ENCODE measurements around the gene CYCS.
"Not testable (repeated sequence)": the region's sequence is repeated elsewhere in the genome, so short reads cannot be mapped to it uniquely, and the experiment has no call there.

The CYCS gene

DNA sequence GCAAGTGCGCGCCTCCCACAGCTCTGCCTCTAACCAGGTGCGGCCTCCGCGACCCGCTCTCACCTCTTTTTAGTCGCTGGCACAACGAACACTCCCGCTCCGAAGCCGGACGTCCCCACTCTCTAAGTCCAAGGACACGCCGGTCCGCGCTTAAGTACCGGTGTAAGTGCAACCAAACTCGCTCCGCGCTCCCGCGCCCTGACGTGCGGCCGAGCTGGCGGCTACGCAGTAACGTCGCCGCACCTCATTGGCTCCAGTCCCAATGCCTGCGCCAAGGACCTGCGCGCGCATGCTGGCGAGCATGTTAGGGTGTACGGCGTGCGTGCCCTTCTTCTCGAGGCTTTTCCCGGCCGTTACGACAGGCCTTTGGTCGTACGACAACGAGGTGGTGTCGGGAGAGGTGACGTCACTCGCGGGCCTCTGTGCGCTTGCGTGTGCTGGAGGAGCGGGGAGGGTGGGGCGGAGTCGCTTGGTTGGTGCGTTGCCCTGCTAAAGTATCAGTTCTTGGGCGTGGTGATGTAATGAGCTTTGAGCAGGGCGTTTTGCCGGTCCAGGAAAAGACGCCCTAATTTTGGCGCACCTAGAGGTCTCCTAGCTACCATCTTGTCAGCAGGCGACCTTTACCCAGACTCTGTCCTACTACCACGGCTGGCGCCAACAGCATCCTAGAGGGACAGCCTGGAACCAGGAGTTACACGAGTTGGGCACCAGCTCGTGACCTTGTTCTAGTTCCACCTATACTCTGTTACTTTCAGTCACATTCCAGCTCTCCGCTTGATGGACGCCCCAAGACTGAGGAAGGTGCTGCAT is at the start of gene CYCS:
Gene CYCS, minus strand, starts transcription at position 124 of the 810 bp plus-strand sequence. CDS start 1,141 bp downstream, outside the sequence.
- peaks cover 13 to 44% (median 42%) of the 10 kb centered on the region in 11 experiments; a peak in 20 of 22 replicates for H4K20me1 ChIP-seq
- H3K4me2 ChIP-seq, result peak within 1 kb of the TSS; percentile 81 to 96 (median 88)
- no peaks in the 10 kb centered on the region for H3K9me3 ChIP-seq (replicated peaks in 1 of 11)
- H3K36me3 ChIP-seq, result peaks cover 25 to 37% (median 32%) of the 10 kb centered on the region in 11 experiments
- 0 out of 22 replicates have a peak, but pooled peaks of 2 of the 11 experiments have one; percentile 14 to 17 for TF ChIP-seq Cebpa-rat (IDR thresholded peaks at IDR 0.05)
- no peaks in the 10 kb centered on the region for H3K27me3 ChIP-seq
- peak within 1 kb of the TSS; percentile 84 to 100 (median 96) for H3K4me3 ChIP-seq
- peaks cover 24 to 41% (median 28%) of the 10 kb centered on the region in 10 experiments for H3K4me1 ChIP-seq
- peak within 1 kb of the TSS; percentile 88 to 98 (median 95) for H3K9ac ChIP-seq
- H3K27ac ChIP-seq, result peak within 1 kb of the TSS; percentile 79 to 92 (median 87)

DNA sequence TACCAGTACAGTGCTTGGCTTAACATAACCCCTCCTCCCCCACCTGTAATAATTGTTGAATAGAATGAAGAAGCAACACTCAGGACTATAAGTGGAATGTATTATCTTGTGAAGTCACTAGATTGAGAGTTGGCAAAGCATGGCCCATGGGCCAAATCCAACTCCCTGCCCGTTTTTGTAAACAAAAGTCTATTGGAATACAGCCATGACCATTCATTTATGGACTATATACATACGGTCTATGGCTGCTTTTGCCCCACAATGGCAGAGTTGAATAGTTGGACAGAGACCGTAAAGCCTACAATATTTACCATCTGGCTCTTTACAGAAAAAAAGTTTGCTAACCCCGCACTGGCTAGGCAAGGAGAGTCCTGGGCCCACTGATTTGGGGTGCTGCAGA is 48.1 kb upstream of the CYCS start:
- no peak for TF ChIP-seq Cebpa-rat (IDR thresholded peaks at IDR 0.05)
- Histone ChIP-seq H3K4me2 (no peak overlapping the region), H3K9me3 (replicated peaks in 1 of 11) (peaks cover 0 to 8% (median 5%) of the 10 kb centered on the region in 11 experiments; a peak in 7 of 22 replicates), H3K4me3 (no peak overlapping the region), H3K27ac (no peak overlapping the region), H3K4me1 (no peaks in the 10 kb centered on the region), H3K27me3 (no peaks in the 10 kb centered on the region), H3K9ac (no peak overlapping the region), H3K36me3 (peaks cover 0 to 17% (median 4%) of the 10 kb centered on the region in 11 experiments; a peak in 6 of 22 replicates), H4K20me1 (no peaks in the 10 kb centered on the region)

DNA sequence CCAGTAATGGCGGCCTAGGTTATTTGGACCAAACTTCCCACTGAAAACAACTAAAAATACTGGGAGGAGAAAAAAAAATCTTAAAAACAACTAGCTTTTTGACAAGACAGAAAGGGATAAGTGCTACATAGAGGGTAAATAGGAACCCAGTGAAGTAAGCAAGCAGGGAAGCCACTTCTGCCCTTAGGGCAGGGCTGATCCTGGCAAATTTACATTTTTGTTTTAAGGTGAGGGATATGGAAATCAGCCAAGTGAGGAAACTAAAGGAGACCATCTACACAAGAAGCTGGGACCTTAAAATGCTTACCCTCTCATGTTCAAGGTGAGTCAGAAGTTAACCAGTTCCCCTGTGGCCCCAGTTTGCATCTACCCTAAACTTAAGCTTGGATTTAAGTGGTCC is 46.5 kb upstream of the CYCS start:
- no peak overlapping the region for H3K9ac ChIP-seq
- no peaks in the 10 kb centered on the region for H3K27me3 ChIP-seq
- no peak for TF ChIP-seq Cebpa-rat (IDR thresholded peaks at IDR 0.05)
- no peak overlapping the region for H3K4me3 ChIP-seq
- no peaks in the 10 kb centered on the region for H3K4me1 ChIP-seq
- H3K9me3 ChIP-seq (replicated peaks in 1 of 11), result peaks cover 0 to 8% (median 5%) of the 10 kb centered on the region in 11 experiments; a peak in 7 of 22 replicates
- H3K36me3 ChIP-seq, result peaks cover 0 to 17% (median 4%) of the 10 kb centered on the region in 11 experiments; a peak in 7 of 22 replicates
- no peaks in the 10 kb centered on the region for H4K20me1 ChIP-seq
- no peak overlapping the region for H3K27ac ChIP-seq
- H3K4me2 ChIP-seq, result no peak overlapping the region

DNA sequence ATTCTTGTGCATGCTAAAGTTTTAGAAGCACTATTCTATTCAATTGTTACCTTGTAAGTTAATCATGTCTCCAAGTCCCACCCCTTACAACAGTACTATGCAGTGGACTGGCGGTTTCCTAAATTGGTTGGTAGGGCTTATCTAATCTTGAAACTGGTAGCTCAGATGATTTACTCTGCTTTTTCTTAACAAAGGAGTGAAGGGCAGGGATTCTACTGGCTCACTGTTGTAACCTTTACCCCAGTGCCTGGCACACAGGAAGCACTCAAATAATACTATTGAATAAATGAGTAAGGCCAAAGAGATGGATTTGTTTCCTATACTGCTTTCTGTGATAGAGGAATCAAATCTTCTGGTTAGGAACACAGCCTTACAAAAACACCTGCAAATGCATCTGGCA is 46.0 kb upstream of the CYCS start:
- Histone ChIP-seq H4K20me1 (no peaks in the 10 kb centered on the region), H3K36me3 (peaks cover 0 to 17% (median 4%) of the 10 kb centered on the region in 11 experiments; a peak in 9 of 22 replicates), H3K9ac (no peak overlapping the region), H3K9me3 (replicated peaks in 1 of 11) (peaks cover 0 to 8% (median 5%) of the 10 kb centered on the region in 11 experiments; a peak in 7 of 22 replicates), H3K27me3 (no peaks in the 10 kb centered on the region), H3K4me2 (no peak overlapping the region), H3K27ac (no peak overlapping the region), H3K4me3 (no peak overlapping the region), H3K4me1 (no peaks in the 10 kb centered on the region)
- no peak for TF ChIP-seq Cebpa-rat (IDR thresholded peaks at IDR 0.05)

DNA sequence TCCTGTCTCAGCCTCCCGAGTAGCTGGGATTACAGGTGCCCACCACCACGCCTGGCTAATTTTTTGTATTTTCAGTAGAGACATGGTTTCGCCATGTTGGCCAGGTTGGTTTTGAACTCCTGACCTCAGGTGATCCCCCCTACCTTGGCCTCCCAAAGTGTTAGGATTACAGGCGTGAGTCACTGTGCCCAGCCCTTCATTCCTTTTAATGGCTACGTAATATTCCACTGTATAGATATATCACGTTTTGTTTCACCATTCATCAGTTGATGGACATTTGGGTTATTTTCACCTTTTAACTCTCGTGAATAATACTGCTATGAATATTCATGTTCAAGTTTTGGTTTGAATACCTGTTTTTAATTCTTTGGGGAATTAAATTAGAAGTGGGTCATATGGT is 44.6 kb upstream of the CYCS start:
- Histone ChIP-seq H3K4me3 (no peak overlapping the region), H3K9ac (no peak overlapping the region), H4K20me1 (no peaks in the 10 kb centered on the region), H3K9me3 (replicated peaks in 1 of 11) (peaks cover 0 to 8% (median 5%) of the 10 kb centered on the region in 11 experiments; a peak in 7 of 22 replicates), H3K4me2 (no peak overlapping the region), H3K27ac (no peak overlapping the region), H3K36me3 (peaks cover 0 to 17% (median 9%) of the 10 kb centered on the region in 11 experiments; a peak in 11 of 22 replicates), H3K27me3 (no peaks in the 10 kb centered on the region), H3K4me1 (no peaks in the 10 kb centered on the region)
- no peak for TF ChIP-seq Cebpa-rat (IDR thresholded peaks at IDR 0.05)

DNA sequence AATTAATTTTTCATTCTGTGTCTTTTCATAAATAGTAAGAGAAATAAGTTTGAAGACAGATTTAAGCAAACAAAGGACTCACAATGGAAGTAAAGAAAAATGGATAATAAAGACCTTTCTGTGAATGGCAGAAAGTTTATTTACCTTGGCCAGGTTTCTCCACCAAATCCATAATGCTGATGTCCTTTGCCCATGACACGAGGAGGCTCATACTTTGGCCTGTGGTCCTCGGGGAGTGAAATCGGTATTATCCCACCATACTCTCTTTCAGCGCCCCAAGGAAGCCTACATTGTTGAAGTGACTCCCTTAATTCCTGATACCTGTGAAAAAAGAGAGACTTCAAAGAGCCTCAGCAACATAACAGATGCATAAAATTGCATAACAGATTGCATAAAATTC is 43.1 kb upstream of the CYCS start:
- no peaks in the 10 kb centered on the region for H3K27me3 ChIP-seq
- peaks cover 0 to 8% (median 5%) of the 10 kb centered on the region in 11 experiments; a peak in 7 of 22 replicates for H3K9me3 ChIP-seq (replicated peaks in 1 of 11)
- no peak overlapping the region for H3K9ac ChIP-seq
- H4K20me1 ChIP-seq, result no peaks in the 10 kb centered on the region
- H3K27ac ChIP-seq, result no peak overlapping the region
- H3K4me1 ChIP-seq, result no peaks in the 10 kb centered on the region
- H3K36me3 ChIP-seq, result peaks cover 0 to 29% (median 9%) of the 10 kb centered on the region in 11 experiments; a peak in 11 of 22 replicates
- H3K4me3 ChIP-seq, result no peak overlapping the region
- H3K4me2 ChIP-seq, result no peak overlapping the region
- no peak for TF ChIP-seq Cebpa-rat (IDR thresholded peaks at IDR 0.05)

DNA sequence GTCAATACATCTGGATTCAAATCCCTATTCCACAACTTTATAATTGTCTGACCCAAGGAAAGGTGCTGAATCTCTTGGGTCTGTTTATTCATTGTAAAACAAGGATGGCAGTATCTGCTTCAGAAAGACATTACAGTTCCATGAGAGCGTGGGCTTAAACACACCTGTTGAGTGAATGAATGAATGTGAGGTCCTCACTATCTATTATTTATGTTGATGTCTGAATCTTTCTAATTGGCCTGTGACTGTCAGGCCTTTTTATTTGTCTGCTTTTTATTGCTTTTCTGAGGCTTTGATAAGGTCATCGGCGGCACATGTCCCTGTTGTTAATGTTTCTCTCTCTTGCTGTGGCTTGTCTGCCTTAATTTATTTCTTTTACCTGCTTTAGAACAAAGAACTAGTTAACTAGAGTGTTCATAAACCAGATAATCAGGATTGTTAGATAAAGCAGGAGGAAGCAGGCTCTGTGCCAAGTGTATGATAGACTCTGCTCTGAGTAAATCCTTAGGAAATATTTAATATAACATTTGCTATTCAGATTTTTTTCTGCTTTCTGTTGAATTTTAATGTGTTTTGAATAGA is 42.3 kb upstream of the CYCS start:
- no peak overlapping the region for H3K4me2 ChIP-seq
- H3K36me3 ChIP-seq, result peaks cover 0 to 29% (median 9%) of the 10 kb centered on the region in 11 experiments; a peak in 11 of 22 replicates
- H3K27ac ChIP-seq, result no peak overlapping the region
- TF ChIP-seq Cebpa-rat (IDR thresholded peaks at IDR 0.05), result no peak
- H3K9ac ChIP-seq, result no peak overlapping the region
- H3K27me3 ChIP-seq, result no peaks in the 10 kb centered on the region
- H4K20me1 ChIP-seq, result no peaks in the 10 kb centered on the region
- peaks cover 0 to 8% (median 5%) of the 10 kb centered on the region in 11 experiments; a peak in 7 of 22 replicates for H3K9me3 ChIP-seq (replicated peaks in 1 of 11)
- H3K4me3 ChIP-seq, result no peak overlapping the region
- H3K4me1 ChIP-seq, result no peaks in the 10 kb centered on the region

DNA sequence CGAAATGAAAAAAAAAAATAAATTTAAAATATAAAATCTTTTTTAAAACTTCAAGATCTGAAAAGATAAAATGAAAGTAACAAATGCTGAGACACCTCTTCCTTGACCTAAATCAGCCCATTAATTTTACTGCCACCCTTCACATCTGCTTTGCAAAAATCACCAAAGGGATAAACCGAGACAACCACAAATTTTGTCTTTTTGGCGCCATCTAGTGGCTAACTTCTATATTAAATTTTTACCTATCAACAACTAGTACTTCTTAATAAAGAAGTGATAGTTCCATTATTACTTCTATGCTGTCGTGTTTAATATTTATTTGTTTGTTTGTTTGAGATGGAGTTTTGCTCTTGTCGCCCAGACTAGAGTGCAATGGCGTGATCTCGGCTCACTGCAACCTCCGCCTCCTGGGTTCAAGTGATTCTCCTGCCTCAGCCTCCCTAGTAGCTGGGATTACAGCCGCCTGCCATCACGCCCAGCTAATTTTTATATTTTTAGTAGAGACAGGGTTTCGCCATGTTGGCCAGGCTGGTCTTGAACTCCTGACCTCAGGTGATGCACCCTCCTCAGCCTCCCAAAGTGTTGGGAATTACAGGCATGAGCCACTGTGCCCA is 35.0 kb upstream of the CYCS start:
- not testable (repeated sequence) for H3K4me2 ChIP-seq

DNA sequence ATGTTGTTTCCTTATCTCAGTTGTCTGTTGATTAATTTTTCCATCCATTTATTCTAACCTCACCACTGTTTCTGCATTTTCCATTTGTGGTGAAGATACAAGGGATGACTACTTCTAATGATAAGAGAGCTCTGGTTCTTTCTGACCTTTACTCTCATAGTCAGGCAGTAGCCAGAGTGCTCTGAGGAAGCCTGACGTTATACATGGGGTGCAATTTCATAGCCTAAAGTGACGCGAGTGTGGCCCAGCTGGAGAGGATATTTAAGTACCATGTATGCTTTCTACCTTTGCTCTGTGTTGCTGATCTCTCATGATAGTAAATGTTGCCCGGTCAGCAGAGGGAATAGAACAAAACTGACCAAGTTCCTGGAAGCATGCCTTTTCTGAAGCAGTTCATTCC is 33.9 kb upstream of the CYCS start:
- no peak overlapping the region for H3K4me2 ChIP-seq
- no peaks in the 10 kb centered on the region for H3K4me1 ChIP-seq
- no peaks in the 10 kb centered on the region for H3K9me3 ChIP-seq (replicated peaks in 1 of 11)
- H4K20me1 ChIP-seq, result no peaks in the 10 kb centered on the region
- TF ChIP-seq Cebpa-rat (IDR thresholded peaks at IDR 0.05), result no peak
- peaks cover 0 to 20% (median 9%) of the 10 kb centered on the region in 11 experiments; a peak in 11 of 22 replicates for H3K36me3 ChIP-seq
- no peak overlapping the region for H3K9ac ChIP-seq
- H3K27me3 ChIP-seq, result no peaks in the 10 kb centered on the region
- no peak overlapping the region for H3K4me3 ChIP-seq
- H3K27ac ChIP-seq, result no peak overlapping the region

More for the DNA sequence above, 35.0 kb upstream of the CYCS start:
- H3K4me3 ChIP-seq; H3K9me3 ChIP-seq (replicated peaks in 1 of 11); H3K9ac ChIP-seq; H3K4me1 ChIP-seq; H3K27ac ChIP-seq; H3K27me3 ChIP-seq; H4K20me1 ChIP-seq: not testable (repeated sequence)
- H3K36me3 ChIP-seq, result peaks cover 0 to 13% (median 0%) of the 10 kb centered on the region in 11 experiments; a peak in 4 of 22 replicates

Data from BLaER1 treated with 17β-estradiol and CSF1 and Interleukin-3, amounts not matched to agents 10 nM and 100 nM (cell line).